Nephron (organoid): ENCODE data around the gene LAT.
"Not testable (repeated sequence)": the region's sequence is repeated elsewhere in the genome, so short reads cannot be mapped to it uniquely, and the experiment has no call there.

ENCODE experiments used
- H3K27ac Mint-ChIP-seq, 3 experiments: 2 replicates each; pipeline ENCODE4 v1.8.0; 2020; ENCODE audit warnings: mixed read lengths in 3 of 3, mild to moderate bottlenecking in 2 of 3, moderate library complexity in 1 of 3
- H3K27me3 Mint-ChIP-seq: 2 replicates; pipeline ENCODE4 v1.8.0; 2021; ENCODE audit warnings: low read depth, mild to moderate bottlenecking, moderate library complexity, mixed read lengths
- H3K36me3 Mint-ChIP-seq: 2 replicates; pipeline ENCODE4 v1.8.0; 2020; ENCODE audit warnings: low read depth, mixed read lengths
- H3K4me1 Mint-ChIP-seq: 2 replicates; pipeline ENCODE4 v1.8.0; 2020; ENCODE audit warnings: mixed read lengths
- H3K4me3 Mint-ChIP-seq, 3 experiments: 2 replicates each; pipeline ENCODE4 v1.8.0; 2020; ENCODE audit warnings: mild to moderate bottlenecking in 3 of 3, mixed read lengths in 3 of 3, moderate library complexity in 2 of 3
- H3K9me3 Mint-ChIP-seq: 2 replicates; pipeline ENCODE4 v1.8.0; 2020; ENCODE audit warnings: mixed read lengths
- TF ChIP-seq, protein P1 (sequence below), 3 experiments: fragments of 200-600 bp; sonication (generic); IDR thresholded peaks; one replicate each; pipeline ENCODE4 v1.5.0; 2021; ENCODE audit warnings: antibody characterized with exemption in 3 of 3; ENCODE audit not compliant: unreplicated experiment in 3 of 3

Gene LAT

DNA sequence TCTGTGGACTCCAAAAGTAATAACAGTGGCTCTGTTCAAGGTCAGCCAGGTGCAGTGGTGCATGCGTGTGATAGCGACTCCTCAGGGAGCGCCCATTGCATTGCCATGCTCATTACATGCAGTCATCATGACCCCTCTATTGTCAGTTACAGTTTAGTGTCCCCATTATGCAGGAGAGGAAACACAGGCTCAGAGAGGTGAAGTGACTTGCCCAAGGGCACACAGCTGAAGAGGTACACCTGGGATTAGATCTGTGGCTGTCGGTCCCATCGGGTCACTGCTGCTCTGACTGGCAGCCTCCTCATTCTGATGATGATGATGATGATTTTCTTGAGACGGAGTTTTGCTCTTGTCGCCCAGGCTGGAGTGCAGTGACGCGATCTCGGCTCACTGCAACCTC is 7.6 kb downstream of the LAT start:
- Mint-ChIP-seq H3K36me3 (peaks cover 17% of the 10 kb centered on the region), H3K4me3 (no peak overlapping the region), H3K4me1 (no peaks in the 10 kb centered on the region), H3K27me3 (peaks cover 4% of the 10 kb centered on the region), H3K9me3 (peaks cover under 1% of the 10 kb centered on the region), H3K27ac (no peak overlapping the region)
- TF ChIP-seq, protein P1, sequence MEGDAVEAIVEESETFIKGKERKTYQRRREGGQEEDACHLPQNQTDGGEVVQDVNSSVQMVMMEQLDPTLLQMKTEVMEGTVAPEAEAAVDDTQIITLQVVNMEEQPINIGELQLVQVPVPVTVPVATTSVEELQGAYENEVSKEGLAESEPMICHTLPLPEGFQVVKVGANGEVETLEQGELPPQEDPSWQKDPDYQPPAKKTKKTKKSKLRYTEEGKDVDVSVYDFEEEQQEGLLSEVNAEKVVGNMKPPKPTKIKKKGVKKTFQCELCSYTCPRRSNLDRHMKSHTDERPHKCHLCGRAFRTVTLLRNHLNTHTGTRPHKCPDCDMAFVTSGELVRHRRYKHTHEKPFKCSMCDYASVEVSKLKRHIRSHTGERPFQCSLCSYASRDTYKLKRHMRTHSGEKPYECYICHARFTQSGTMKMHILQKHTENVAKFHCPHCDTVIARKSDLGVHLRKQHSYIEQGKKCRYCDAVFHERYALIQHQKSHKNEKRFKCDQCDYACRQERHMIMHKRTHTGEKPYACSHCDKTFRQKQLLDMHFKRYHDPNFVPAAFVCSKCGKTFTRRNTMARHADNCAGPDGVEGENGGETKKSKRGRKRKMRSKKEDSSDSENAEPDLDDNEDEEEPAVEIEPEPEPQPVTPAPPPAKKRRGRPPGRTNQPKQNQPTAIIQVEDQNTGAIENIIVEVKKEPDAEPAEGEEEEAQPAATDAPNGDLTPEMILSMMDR (IDR thresholded peaks at IDR 0.05; ENCODE audit: unreplicated experiment in 3 of 3) = no peak

DNA sequence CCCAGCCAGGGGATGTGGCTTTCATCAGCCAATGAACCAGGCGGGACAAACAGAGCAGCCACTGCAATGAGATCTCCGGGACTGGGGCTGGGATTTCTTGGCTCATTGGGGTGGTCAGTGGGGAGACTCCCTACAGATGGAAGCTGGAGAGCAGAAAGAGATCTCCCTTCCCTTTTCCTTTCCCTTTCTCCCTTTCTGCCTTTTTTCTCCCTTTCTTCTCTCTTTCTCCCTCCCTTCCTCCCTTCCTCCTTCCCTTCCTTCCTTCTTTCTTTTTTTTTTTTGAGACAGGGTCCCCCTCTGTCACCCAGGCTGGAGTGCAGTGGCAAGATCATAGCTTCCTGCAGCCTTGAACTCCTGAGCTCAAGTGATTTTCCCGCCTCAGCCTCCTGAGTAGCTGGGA is 14.0 kb downstream of the LAT start:
- H3K4me3 Mint-ChIP-seq = no peak overlapping the region
- no peak overlapping the region for H3K27ac Mint-ChIP-seq
- TF ChIP-seq, protein P1 (IDR thresholded peaks at IDR 0.05; ENCODE audit: unreplicated experiment in 3 of 3) = no peak

DNA sequence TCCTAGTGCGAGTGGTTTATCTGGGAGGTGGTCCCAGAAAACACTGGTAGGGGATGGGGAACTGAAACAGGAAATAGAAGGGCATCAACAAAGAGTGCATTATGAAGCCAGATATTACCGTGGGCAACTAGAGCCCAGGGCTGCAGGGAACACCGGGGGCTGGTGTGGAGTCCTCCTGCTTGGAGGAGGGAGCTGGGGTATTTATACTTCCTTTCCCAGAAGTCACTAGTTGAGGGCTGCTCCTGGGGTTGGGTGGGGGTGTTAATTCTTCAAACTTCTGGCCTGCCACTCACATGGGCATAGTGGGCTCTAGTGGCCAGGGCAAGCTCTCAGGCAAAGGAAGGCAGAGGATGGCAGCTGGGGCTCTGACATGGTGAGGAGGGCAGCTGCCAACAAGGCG is 14.7 kb downstream of the LAT start:
- TF ChIP-seq, protein P1 (IDR thresholded peaks at IDR 0.05; ENCODE audit: unreplicated experiment in 3 of 3) = no peak
- H3K4me1 Mint-ChIP-seq = no peaks in the 10 kb centered on the region
- peaks cover 28% of the 10 kb centered on the region for H3K27me3 Mint-ChIP-seq
- no peak overlapping the region for H3K27ac Mint-ChIP-seq
- H3K9me3 Mint-ChIP-seq = no peaks in the 10 kb centered on the region
- no peaks in the 10 kb centered on the region for H3K36me3 Mint-ChIP-seq
- H3K4me3 Mint-ChIP-seq = no peak overlapping the region

More for the DNA sequence above, 14.0 kb downstream of the LAT start:
- Mint-ChIP-seq H3K36me3 (no peaks in the 10 kb centered on the region), H3K9me3 (no peaks in the 10 kb centered on the region), H3K4me1 (no peaks in the 10 kb centered on the region), H3K27me3 (peaks cover 26% of the 10 kb centered on the region)

DNA sequence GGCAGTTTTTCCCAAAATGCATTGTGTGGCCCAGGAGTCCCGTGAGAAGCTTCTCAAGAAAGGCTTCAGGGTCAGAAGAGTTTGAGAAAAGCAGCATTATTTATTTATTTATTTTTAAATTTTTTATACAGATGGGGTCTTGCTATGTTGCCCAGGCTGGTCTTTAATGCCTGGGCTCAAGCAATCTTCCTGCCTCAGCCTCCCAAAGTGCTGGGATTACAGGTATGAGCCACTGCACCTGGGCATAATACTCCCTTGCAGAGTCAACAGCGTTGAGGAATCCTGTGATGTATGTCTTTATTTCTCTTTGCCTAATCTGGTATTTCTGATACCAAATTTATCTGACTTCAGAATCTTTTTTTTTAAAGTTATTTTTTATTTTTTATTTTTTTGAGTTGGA is 15.2 kb downstream of the LAT start:
- peaks cover 32% of the 10 kb centered on the region for H3K27me3 Mint-ChIP-seq
- no peaks in the 10 kb centered on the region for H3K36me3 Mint-ChIP-seq
- H3K27ac Mint-ChIP-seq = no peak overlapping the region
- H3K9me3 Mint-ChIP-seq = no peaks in the 10 kb centered on the region
- no peaks in the 10 kb centered on the region for H3K4me1 Mint-ChIP-seq
- no peak overlapping the region for H3K4me3 Mint-ChIP-seq
- TF ChIP-seq, protein P1 (IDR thresholded peaks at IDR 0.05; ENCODE audit: unreplicated experiment in 3 of 3) = no peak

DNA sequence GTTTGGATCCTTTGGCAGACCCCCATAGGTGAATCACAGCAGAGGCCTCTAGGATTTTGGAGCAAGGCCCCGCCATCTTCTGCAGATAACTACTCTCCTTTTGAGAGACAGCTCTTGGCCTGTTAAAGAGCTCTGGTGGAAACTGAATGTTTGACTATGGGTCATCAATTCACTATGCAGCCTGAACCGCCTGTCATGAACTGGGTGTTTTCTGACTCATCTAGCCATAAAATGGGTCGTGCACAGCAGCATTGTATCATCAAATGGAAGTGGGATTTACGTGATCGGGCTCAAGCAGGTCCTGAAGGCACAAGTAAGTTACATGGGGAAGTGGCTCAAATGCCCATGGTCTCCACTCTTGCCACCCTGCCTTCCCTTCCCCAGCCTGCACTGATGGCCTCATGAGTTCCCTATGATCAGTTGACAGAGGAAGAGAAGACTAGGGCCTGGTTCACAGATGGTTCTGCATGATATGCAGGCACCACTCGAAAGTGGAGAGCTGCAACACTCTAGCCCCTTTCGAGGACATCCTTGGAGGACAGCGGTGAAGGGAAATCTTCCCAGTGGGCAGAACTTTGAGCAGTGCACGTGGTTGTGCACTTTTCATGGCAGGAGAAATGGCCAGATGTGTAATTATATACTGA is 19.8 kb downstream of the LAT start:
- H3K4me3 Mint-ChIP-seq, H3K9me3 Mint-ChIP-seq, H3K4me1 Mint-ChIP-seq, H3K27ac Mint-ChIP-seq, H3K36me3 Mint-ChIP-seq: not testable (repeated sequence)
- peaks cover 20% of the 10 kb centered on the region for H3K27me3 Mint-ChIP-seq

DNA sequence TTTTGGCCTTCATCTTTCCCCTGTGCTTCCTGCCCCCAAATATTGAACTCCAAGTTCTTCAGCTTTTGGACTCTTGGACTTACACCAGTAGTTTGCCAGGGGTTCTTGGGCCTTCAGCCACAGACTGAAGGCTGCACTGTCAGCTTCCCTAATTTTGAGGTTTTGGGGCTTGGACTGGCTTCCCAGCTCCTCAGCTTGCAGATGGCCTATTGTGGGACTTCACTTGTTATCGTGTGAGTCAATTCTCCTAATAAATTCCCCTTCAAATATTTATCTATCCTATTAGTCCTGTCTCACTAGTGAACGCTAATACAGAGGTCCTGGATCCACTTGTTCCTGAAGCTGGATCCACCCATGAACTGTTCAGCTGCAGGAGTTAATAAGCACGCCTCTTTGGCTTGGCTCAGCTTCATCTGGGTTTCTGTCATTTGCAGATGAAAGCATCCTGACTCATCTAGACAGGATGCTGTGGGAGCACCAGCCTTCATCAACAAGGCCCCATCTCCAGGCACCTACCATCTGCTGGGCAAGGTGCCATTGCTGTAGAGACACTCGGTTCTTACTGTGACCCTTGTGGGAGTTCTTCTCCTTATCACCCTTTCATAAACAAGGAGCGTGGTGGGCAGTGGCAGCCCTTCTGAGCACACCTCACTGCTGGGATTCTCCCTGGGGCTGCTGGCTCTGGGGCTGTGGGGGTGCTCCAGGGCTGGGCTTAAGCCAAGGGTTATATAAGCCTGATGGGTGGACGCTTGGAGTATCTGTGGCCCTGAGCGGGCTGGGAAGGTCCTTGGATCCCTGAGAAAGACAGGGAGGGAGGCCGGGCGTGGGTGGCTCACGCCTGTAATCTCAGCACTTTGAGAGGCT is 23.1 kb downstream of the LAT start:
- no peak overlapping the region for H3K4me3 Mint-ChIP-seq
- H3K4me1 Mint-ChIP-seq = no peaks in the 10 kb centered on the region
- no peaks in the 10 kb centered on the region for H3K9me3 Mint-ChIP-seq
- TF ChIP-seq, protein P1 (IDR thresholded peaks at IDR 0.05; ENCODE audit: unreplicated experiment in 3 of 3) = no peak
- no peaks in the 10 kb centered on the region for H3K36me3 Mint-ChIP-seq
- peaks cover 21% of the 10 kb centered on the region for H3K27me3 Mint-ChIP-seq
- H3K27ac Mint-ChIP-seq = no peak overlapping the region
